Testis (tissue), 3 donors: Measurements from ENCODE around the gene ANXA2. TPM values are rescaled to one million over a fixed set of nuclear protein-coding genes. Genes with fewer than 3 reads are reported as not detected.

ENCODE experiments used
- DNase-seq: peaks from one replicate; pipeline ENCODE4 v3.0.0-alpha.2; 2019
- H3K27ac ChIP-seq, 2 donors: fragments of 200-600 bp; sonication (generic); one replicate each; pipeline ENCODE4 v1.5.1; 2019
- H3K27me3 ChIP-seq: fragments of 200-600 bp; sonication (generic); one replicate; pipeline ENCODE4 v1.5.1; 2019
- H3K36me3 ChIP-seq: fragments of 200-600 bp; sonication (generic); one replicate; pipeline ENCODE4 v1.5.1; 2017; ENCODE audit warnings: low read depth; ENCODE audit errors: missing control alignments
- H3K4me1 ChIP-seq: fragments of 200-600 bp; sonication (generic); one replicate; pipeline ENCODE4 v1.5.1; 2019
- H3K4me3 ChIP-seq, 2 donors: fragments of 200-600 bp; sonication (generic); one replicate each; pipeline ENCODE4 v1.5.1; 2017 to 2019
- H3K9me3 ChIP-seq: fragments of 200-600 bp; sonication (generic); one replicate; pipeline ENCODE4 v1.5.1; 2017
- CTCF ChIP-seq, 3 experiments: fragments of 450-650 bp in 2 of 3; fragments of 200-600 bp in 1 of 3; sonication (generic) in 1 of 3; IDR thresholded peaks; one replicate each; pipeline ENCODE4 v1.5.1; 2016 to 2019; ENCODE audit warnings: antibody characterized with exemption in 3 of 3, mild to moderate bottlenecking in 2 of 3, moderate library complexity in 1 of 3
- POLR2A ChIP-seq: fragments of 450-650 bp; IDR thresholded peaks from one replicate; pipeline ENCODE4 v1.6.1; 2017; ENCODE audit warnings: antibody characterized with exemption, mild to moderate bottlenecking, moderate library complexity
- WGBS, 2 donors: methylation state at CpG; one replicate each; pipeline ENCODE4 v1.1.5; 2018; 5-methylcytosine and 5-hydroxymethylcytosine counted together
- intact Hi-C: fragments of 100-400 bp; cut with DNase I; formaldehyde crosslinking; loops from one replicate; pipeline ENCODE4 v1.15.1; 2023; ENCODE audit warnings: low total_unique reads
- polyA plus RNA-seq: library from polyadenylated mRNA; stranded (reverse); fragments of 350-450 nt; fragmentation: Illumina TruSeq; extraction: RNeasy Lipid Tissue Mini Kit (QIAGEN cat#74804); gene quantifications from one replicate; pipeline ENCODE4 v1.2.3, GENCODE V29; 2014; ENCODE audit warnings: low read depth, low replicate concordance; ENCODE audit not compliant: insufficient read depth
- total RNA-seq, 2 donors: library from RNA; depleted of rRNA; stranded (reverse); fragments of >200 nt; gene quantifications; one replicate each; pipeline ENCODE4 v1.2.3, GENCODE V29; 2016

The ANXA2 gene
- total and polyA plus RNA-seq, 3 donors from 2014 or later: 199 to 388 (median 226) TPM

GRCh38 chr15:60351066-60351465 lies 46.7 kb downstream of the ANXA2 start:
- no peak overlapping the region for H3K27ac ChIP-seq
- no peak for TF ChIP-seq CTCF (IDR thresholded peaks at IDR 0.05)
- TF ChIP-seq POLR2A: no peak

GRCh38 chr15:60350108-60350507 lies 47.7 kb downstream of the ANXA2 start:
- Histone ChIP-seq H3K4me1 (no peaks in the 10 kb centered on the region), H3K27me3 (no peaks in the 10 kb centered on the region), H3K27ac (no peak overlapping the region), H3K36me3 (no peaks in the 10 kb centered on the region), H3K9me3 (no peaks in the 10 kb centered on the region), H3K4me3 (no peak overlapping the region)
- 92 to 98% methylated on average over 2 of the region's 2 CpGs for WGBS, 2 donors
- intact Hi-C loops: no loop called here
- DNase-seq: no peak
- TF ChIP-seq POLR2A: no peak
- no peak for TF ChIP-seq CTCF (IDR thresholded peaks at IDR 0.05)

More at GRCh38 chr15:60351066-60351465, 46.7 kb downstream of the ANXA2 start:
- Histone ChIP-seq H3K27me3 (no peaks in the 10 kb centered on the region), H3K36me3 (no peaks in the 10 kb centered on the region), H3K4me3 (no peak overlapping the region), H3K4me1 (no peaks in the 10 kb centered on the region), H3K9me3 (no peaks in the 10 kb centered on the region)
- 78 to 83% methylated on average over 3 of the region's 3 CpGs for WGBS, 2 donors
- intact Hi-C loops: no loop called here
- no peak for DNase-seq

DNA sequence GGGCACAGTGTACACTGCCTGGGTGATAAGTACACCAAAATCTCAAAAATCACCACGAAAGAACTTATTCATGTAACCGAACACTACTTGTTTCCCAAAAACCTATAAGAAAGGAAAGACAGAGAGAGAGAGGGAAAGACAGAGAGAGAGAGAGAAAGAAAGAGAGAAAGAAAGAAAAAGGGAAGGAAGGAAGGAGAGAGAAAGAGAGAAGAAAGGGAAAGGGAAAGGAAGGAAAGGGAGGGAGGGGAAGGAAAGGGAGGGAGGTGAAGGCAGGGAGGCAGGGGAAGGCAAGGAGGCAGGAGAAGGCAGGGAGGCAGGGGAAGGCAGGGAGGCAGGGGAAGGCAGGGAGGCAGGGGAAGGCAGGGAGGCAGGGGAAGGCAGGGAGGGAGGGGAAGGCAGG lies 48.2 kb downstream of the ANXA2 start:
- no peaks in the 10 kb centered on the region for H3K4me1 ChIP-seq
- TF ChIP-seq POLR2A: no peak
- no peak for TF ChIP-seq CTCF (IDR thresholded peaks at IDR 0.05)
- DNase-seq: no peak
- H3K27ac ChIP-seq: no peak overlapping the region
- 90 to 92% methylated on average over 2 of the region's 2 CpGs for WGBS, 2 donors
- H3K9me3 ChIP-seq: no peaks in the 10 kb centered on the region
- no peaks in the 10 kb centered on the region for H3K36me3 ChIP-seq
- no peaks in the 10 kb centered on the region for H3K27me3 ChIP-seq
- intact Hi-C loops: no loop called here
- no peak overlapping the region for H3K4me3 ChIP-seq

DNA sequence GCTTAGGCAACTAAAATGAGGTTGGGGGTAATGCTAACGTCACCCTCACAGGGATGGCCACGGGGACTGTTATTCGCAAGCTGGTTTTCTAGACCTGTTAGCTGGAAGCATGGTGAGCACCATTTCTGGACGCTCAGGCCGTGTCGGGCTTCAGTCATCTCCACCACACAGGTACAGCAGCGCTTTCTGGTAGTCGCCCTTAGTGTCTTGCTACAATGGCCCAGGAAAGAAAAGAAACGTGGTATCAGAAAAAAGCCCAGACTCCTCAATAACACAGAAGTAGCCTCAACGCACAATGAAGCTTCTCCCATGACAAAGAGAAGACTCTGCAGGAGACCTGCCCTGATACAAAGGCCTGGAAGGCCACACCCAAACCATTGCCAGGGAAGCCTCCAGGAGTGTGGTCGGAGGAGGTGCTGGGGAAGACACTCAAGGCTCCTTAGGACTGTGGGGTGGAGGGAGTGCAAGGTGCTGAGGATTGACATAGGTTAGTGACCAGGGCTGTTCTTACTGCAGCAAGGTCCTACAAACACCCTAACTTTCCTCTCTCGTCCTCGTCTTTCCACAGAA lies 50.2 kb downstream of the ANXA2 start:
- no peaks in the 10 kb centered on the region for H3K36me3 ChIP-seq
- WGBS, 2 donors: 86 to 88% methylated on average over 13 of the region's 13 CpGs

More for the DNA sequence above, 50.2 kb downstream of the ANXA2 start:
- TF ChIP-seq POLR2A (no peak), CTCF (IDR thresholded peaks at IDR 0.05) (no peak)
- Histone ChIP-seq H3K4me3 (no peak overlapping the region), H3K9me3 (no peaks in the 10 kb centered on the region), H3K27me3 (no peaks in the 10 kb centered on the region), H3K4me1 (no peaks in the 10 kb centered on the region), H3K27ac (no peak overlapping the region)
- intact Hi-C loops: no loop called here
- no peak for DNase-seq
